GM12878 (cell line): ENCODE data around the gene DNASE1L1.

Experiments
- KDM1A ChIP-seq: fragments of 200-600 bp; sonication (generic); IDR thresholded peaks from 2 replicates; pipeline ENCODE4 v1.6.1; 2016; ENCODE audit warnings: borderline replicate concordance
- POLR2A ChIP-seq: IDR thresholded peaks from 2 replicates; pipeline ENCODE4 v1.6.1; 2011; ENCODE audit warnings: low read depth, mild to moderate bottlenecking, low read length
- SP1 ChIP-seq: IDR thresholded peaks from one replicate; pipeline ENCODE4 v1.6.1; 2011; ENCODE audit warnings: low read depth, low read length
- ZZZ3 ChIP-seq: IDR thresholded peaks from 2 replicates; pipeline ENCODE4 v1.6.1; 2011; ENCODE audit warnings: low read depth; ENCODE audit not compliant: control insufficient read depth, insufficient read length
- TF ChIP-seq, protein P1 (sequence below), 3 experiments: IDR thresholded peaks in 2 of 3; conservative IDR thresholded peaks in 1 of 3; 2 replicates each; pipeline ENCODE4 v1.5.1; 2011; ENCODE audit warnings: low read depth in 3 of 3, low read length in 3 of 3, mild to moderate bottlenecking in 3 of 3, control low read depth in 2 of 3, moderate library complexity in 2 of 3, inconsistent platforms in 1 of 3, mixed read lengths in 1 of 3; ENCODE audit not compliant: control insufficient read depth in 2 of 3, insufficient read depth in 1 of 3; ENCODE audit errors: extremely low read depth in 1 of 3
- TF ChIP-seq, protein P2 (sequence below): IDR thresholded peaks from 2 replicates; pipeline ENCODE4 v1.6.1; 2011; ENCODE audit warnings: low read depth, low read length, improper control_type of control experiment, borderline replicate concordance

GRCh38 chrX:154403192-154403591 lies 5.9 kb downstream of the DNASE1L1 start:
- no peak for TF ChIP-seq ZZZ3
- TF ChIP-seq, protein P1, sequence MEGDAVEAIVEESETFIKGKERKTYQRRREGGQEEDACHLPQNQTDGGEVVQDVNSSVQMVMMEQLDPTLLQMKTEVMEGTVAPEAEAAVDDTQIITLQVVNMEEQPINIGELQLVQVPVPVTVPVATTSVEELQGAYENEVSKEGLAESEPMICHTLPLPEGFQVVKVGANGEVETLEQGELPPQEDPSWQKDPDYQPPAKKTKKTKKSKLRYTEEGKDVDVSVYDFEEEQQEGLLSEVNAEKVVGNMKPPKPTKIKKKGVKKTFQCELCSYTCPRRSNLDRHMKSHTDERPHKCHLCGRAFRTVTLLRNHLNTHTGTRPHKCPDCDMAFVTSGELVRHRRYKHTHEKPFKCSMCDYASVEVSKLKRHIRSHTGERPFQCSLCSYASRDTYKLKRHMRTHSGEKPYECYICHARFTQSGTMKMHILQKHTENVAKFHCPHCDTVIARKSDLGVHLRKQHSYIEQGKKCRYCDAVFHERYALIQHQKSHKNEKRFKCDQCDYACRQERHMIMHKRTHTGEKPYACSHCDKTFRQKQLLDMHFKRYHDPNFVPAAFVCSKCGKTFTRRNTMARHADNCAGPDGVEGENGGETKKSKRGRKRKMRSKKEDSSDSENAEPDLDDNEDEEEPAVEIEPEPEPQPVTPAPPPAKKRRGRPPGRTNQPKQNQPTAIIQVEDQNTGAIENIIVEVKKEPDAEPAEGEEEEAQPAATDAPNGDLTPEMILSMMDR (IDR thresholded peaks at IDR 0.05 in 2 of 3, conservative IDR thresholded peaks at IDR 0.05 in 1 of 3; ENCODE audit: control insufficient read depth in 2 of 3, extremely low read depth in 1 of 3, insufficient read depth in 1 of 3, low read depth in 3 of 3, low read length in 3 of 3) = no peak
- 0 out of 2 replicates have a peak, but pooled peaks have one; percentile 8 for TF ChIP-seq POLR2A
- TF ChIP-seq, protein P2, sequence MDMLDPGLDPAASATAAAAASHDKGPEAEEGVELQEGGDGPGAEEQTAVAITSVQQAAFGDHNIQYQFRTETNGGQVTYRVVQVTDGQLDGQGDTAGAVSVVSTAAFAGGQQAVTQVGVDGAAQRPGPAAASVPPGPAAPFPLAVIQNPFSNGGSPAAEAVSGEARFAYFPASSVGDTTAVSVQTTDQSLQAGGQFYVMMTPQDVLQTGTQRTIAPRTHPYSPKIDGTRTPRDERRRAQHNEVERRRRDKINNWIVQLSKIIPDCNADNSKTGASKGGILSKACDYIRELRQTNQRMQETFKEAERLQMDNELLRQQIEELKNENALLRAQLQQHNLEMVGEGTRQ = no peak
- TF ChIP-seq SP1 = no peak
- no peak for TF ChIP-seq KDM1A
